Endodermal cell (in vitro differentiated cells): ENCODE measurements around the gene DERL2. TPM values are rescaled to one million over a fixed set of nuclear protein-coding genes. Genes with fewer than 3 reads are reported as not detected.

Source experiments
- DNase-seq: peaks from one replicate; pipeline ENCODE4 v3.0.0-alpha.2; 2017
- H3K27ac ChIP-seq: 2 replicates; pipeline ENCODE4 v1.5.1; 2013; ENCODE audit warnings: mild to moderate bottlenecking, low read depth, low read length, moderate library complexity
- H3K27me3 ChIP-seq: 2 replicates; pipeline ENCODE4 v1.6.1; 2013; ENCODE audit warnings: mild to moderate bottlenecking, low read length, moderate library complexity; ENCODE audit not compliant: insufficient read depth, control insufficient read depth, poor library complexity, severe bottlenecking
- H3K36me3 ChIP-seq: 2 replicates; pipeline ENCODE4 v1.7.0; 2013; ENCODE audit warnings: mild to moderate bottlenecking, low read length, moderate library complexity; ENCODE audit not compliant: control insufficient read depth, insufficient read depth
- H3K4me1 ChIP-seq: one replicate; pipeline ENCODE4 v1.7.0; 2013; ENCODE audit warnings: low read length; ENCODE audit not compliant: control insufficient read depth, insufficient read depth
- H3K4me3 ChIP-seq: 2 replicates; pipeline ENCODE4 v1.5.1; 2013; ENCODE audit warnings: mild to moderate bottlenecking, low read length, moderate library complexity
- H3K9ac ChIP-seq: 2 replicates; pipeline ENCODE4 v1.6.1; 2013; ENCODE audit warnings: mild to moderate bottlenecking, low read length, moderate library complexity; ENCODE audit not compliant: poor library complexity, severe bottlenecking; ENCODE audit errors: extremely low read depth
- H3K9me3 ChIP-seq: 2 replicates; pipeline ENCODE4 v1.6.1; 2013; ENCODE audit warnings: mild to moderate bottlenecking, low read length, moderate library complexity; ENCODE audit not compliant: control insufficient read depth
- H3K27ac Mint-ChIP-seq: 2 replicates; pipeline ENCODE4 v1.8.0; 2020; ENCODE audit warnings: mixed read lengths
- H3K27me3 Mint-ChIP-seq: 2 replicates; pipeline ENCODE4 v1.8.0; 2021; ENCODE audit warnings: mild to moderate bottlenecking, mixed read lengths; ENCODE audit not compliant: insufficient read depth
- H3K36me3 Mint-ChIP-seq: 2 replicates; pipeline ENCODE4 v1.8.0; 2020; ENCODE audit warnings: low read depth, mixed read lengths
- H3K4me1 Mint-ChIP-seq: 2 replicates; pipeline ENCODE4 v1.8.0; 2020; ENCODE audit warnings: mixed read lengths
- H3K4me3 Mint-ChIP-seq: 2 replicates; pipeline ENCODE4 v1.8.0; 2020; ENCODE audit warnings: mild to moderate bottlenecking, moderate library complexity, mixed read lengths
- H3K9me3 Mint-ChIP-seq: 2 replicates; pipeline ENCODE4 v1.8.0; 2020; ENCODE audit warnings: mild to moderate bottlenecking, mixed read lengths
- CTCF ChIP-seq: fragments of 200-600 bp; sonication (generic); conservative IDR thresholded peaks from 2 replicates; pipeline ENCODE4 v1.5.0; 2021; ENCODE audit warnings: antibody characterized with exemption, mild to moderate bottlenecking
- WGBS, 2 experiments: methylation state at CpG; one replicate each; pipeline versions ENCODE4 v1.1.5 to v1.1.7; 2013; ENCODE audit warnings: missing lambda C conversion rate in 2 of 2, mixed read lengths in 1 of 2; ENCODE audit not compliant: insufficient coverage in 1 of 2, insufficient read length in 1 of 2; 5-methylcytosine and 5-hydroxymethylcytosine counted together
- total RNA-seq, 2 donors: library from RNA; stranded (reverse); fragmentation: NEBNext Ultra II Directional in 1 of 2; extraction: Animal tissue kit (Norgen Biotek cat#: 25700) in 1 of 2; gene quantifications; 2 replicates in 1 of 2; 3 replicates in 1 of 2; pipeline ENCODE4 v1.2.1, GENCODE V29; 2021

The DERL2 gene
- total RNA-seq, 2 donors from 2014 or later: 68.0 to 75.1 TPM

- no peaks in the 10 kb centered on the region for H3K9me3 ChIP-seq
- Mint-ChIP-seq H3K27me3 (peaks cover 39% of the 10 kb centered on the region), H3K36me3 (no peaks in the 10 kb centered on the region), H3K4me3 (no peak overlapping the region), H3K9me3 (no peaks in the 10 kb centered on the region), H3K4me1 (peaks cover 2% of the 10 kb centered on the region), H3K27ac (no peak overlapping the region)
- WGBS, 2 experiments: 82 to 96% methylated on average over 2 to 5 of the region's 5 CpGs
- H3K36me3 ChIP-seq: no peaks in the 10 kb centered on the region
- DNase-seq: no peak
- TF ChIP-seq CTCF: no peak
- no peak overlapping the region for H3K4me3 ChIP-seq
- H3K4me1 ChIP-seq: no peaks in the 10 kb centered on the region
- no peak overlapping the region for H3K9ac ChIP-seq
- peaks cover 22% of the 10 kb centered on the region for H3K27me3 ChIP-seq
- no peak overlapping the region for H3K27ac ChIP-seq
These were observed 20.3 kb upstream of the DERL2 start for GRCh38 chr17:5506307-5506706.

- WGBS, 2 experiments: 94 to 95% methylated on average over 4 of the region's 4 CpGs
- H3K27ac ChIP-seq: no peak overlapping the region
- no peaks in the 10 kb centered on the region for H3K36me3 ChIP-seq
- H3K4me3 Mint-ChIP-seq: no peak overlapping the region
- no peak overlapping the region for H3K9ac ChIP-seq
- H3K27me3 Mint-ChIP-seq: peaks cover 71% of the 10 kb centered on the region
- H3K27ac Mint-ChIP-seq: no peak overlapping the region
- no peaks in the 10 kb centered on the region for H3K36me3 Mint-ChIP-seq
- no peaks in the 10 kb centered on the region for H3K9me3 Mint-ChIP-seq
- peaks cover 51% of the 10 kb centered on the region for H3K27me3 ChIP-seq
- H3K4me3 ChIP-seq: no peak overlapping the region
- no peaks in the 10 kb centered on the region for H3K9me3 ChIP-seq
- H3K4me1 Mint-ChIP-seq: peaks cover 2% of the 10 kb centered on the region
- TF ChIP-seq CTCF: no peak
- H3K4me1 ChIP-seq: no peaks in the 10 kb centered on the region
- no peak for DNase-seq
These were observed 16.6 kb upstream of the DERL2 start for GRCh38 chr17:5502552-5502951.

GRCh38 chr17:5501685-5502084 is 15.7 kb upstream of the DERL2 start:
- H3K36me3 Mint-ChIP-seq: no peaks in the 10 kb centered on the region
- Histone ChIP-seq H3K27me3 (peaks cover 59% of the 10 kb centered on the region), H3K4me3 (no peak overlapping the region), H3K36me3 (no peaks in the 10 kb centered on the region), H3K9me3 (no peaks in the 10 kb centered on the region), H3K27ac (peak overlapping the region; percentile 58), H3K4me1 (no peaks in the 10 kb centered on the region), H3K9ac (no peak overlapping the region)
- H3K27me3 Mint-ChIP-seq: peaks cover 79% of the 10 kb centered on the region
- TF ChIP-seq CTCF: no peak
- H3K4me3 Mint-ChIP-seq: peak overlapping the region; percentile 59
- H3K4me1 Mint-ChIP-seq: peaks cover 2% of the 10 kb centered on the region
- no peak overlapping the region for H3K27ac Mint-ChIP-seq
- H3K9me3 Mint-ChIP-seq: no peaks in the 10 kb centered on the region
- 87 to 93% methylated on average over 5 to 8 of the region's 8 CpGs for WGBS, 2 experiments
- DNase-seq: peak; percentile 43
